ENCODE results near the gene ZNF83.

- TF ChIP-seq, protein P1, sequence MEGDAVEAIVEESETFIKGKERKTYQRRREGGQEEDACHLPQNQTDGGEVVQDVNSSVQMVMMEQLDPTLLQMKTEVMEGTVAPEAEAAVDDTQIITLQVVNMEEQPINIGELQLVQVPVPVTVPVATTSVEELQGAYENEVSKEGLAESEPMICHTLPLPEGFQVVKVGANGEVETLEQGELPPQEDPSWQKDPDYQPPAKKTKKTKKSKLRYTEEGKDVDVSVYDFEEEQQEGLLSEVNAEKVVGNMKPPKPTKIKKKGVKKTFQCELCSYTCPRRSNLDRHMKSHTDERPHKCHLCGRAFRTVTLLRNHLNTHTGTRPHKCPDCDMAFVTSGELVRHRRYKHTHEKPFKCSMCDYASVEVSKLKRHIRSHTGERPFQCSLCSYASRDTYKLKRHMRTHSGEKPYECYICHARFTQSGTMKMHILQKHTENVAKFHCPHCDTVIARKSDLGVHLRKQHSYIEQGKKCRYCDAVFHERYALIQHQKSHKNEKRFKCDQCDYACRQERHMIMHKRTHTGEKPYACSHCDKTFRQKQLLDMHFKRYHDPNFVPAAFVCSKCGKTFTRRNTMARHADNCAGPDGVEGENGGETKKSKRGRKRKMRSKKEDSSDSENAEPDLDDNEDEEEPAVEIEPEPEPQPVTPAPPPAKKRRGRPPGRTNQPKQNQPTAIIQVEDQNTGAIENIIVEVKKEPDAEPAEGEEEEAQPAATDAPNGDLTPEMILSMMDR (IDR thresholded peaks at IDR 0.05), result no peak
- no peak for TF ChIP-seq POLR2A (IDR thresholded peaks at IDR 0.05)
These were observed 15.9 kb downstream of the ZNF83 start for GRCh38 chr19:52622261-52622660.
